HCT116 (cell line): ENCODE results near the gene SSUH2.

ENCODE experiments used
- CTCF ChIP-seq, 3 experiments: fragments of 200-600 bp in 1 of 3; sonication (generic) in 1 of 3; IDR thresholded peaks in 2 of 3; conservative IDR thresholded peaks in 1 of 3; 2 replicates each; pipeline ENCODE4 v1.5.1; 2012 to 2017; ENCODE audit warnings: low read depth in 2 of 3, low read length in 2 of 3, antibody characterized with exemption in 1 of 3, borderline replicate concordance in 1 of 3, control low read depth in 1 of 3, mild to moderate bottlenecking in 1 of 3, mixed read lengths in 1 of 3, mixed run types in 1 of 3, moderate library complexity in 1 of 3; ENCODE audit not compliant: insufficient read depth in 1 of 3
- EZH2 ChIP-seq: fragments of 200-600 bp; sonication (generic); IDR thresholded peaks from 2 replicates; pipeline ENCODE4 v1.6.1; 2017; ENCODE audit warnings: antibody characterized with exemption, mixed run types
- POLR2A ChIP-seq: IDR thresholded peaks from 2 replicates; pipeline ENCODE4 v1.7.0; 2011; ENCODE audit warnings: borderline replicate concordance; ENCODE audit not compliant: insufficient read depth, insufficient read length; ENCODE audit errors: extremely low read depth
- POLR2AphosphoS5 ChIP-seq: IDR thresholded peaks from 2 replicates; pipeline ENCODE4 v1.6.1; 2011; ENCODE audit warnings: mild to moderate bottlenecking, low read depth, low read length, moderate library complexity
- REST ChIP-seq: IDR thresholded peaks from 2 replicates; pipeline ENCODE4 v1.6.1; 2012; ENCODE audit warnings: low read depth
- SP1 ChIP-seq: IDR thresholded peaks from 2 replicates; pipeline ENCODE4 v1.6.1; 2012; ENCODE audit warnings: low read depth
- YY1 ChIP-seq: IDR thresholded peaks from 2 replicates; pipeline ENCODE4 v1.6.1; 2011; ENCODE audit warnings: low read length, low read depth, moderate library complexity, mild to moderate bottlenecking; ENCODE audit not compliant: insufficient replicate concordance; ENCODE audit errors: extremely low read depth

- TF ChIP-seq SP1 (no peak), CTCF (IDR thresholded peaks at IDR 0.05 in 2 of 3, conservative IDR thresholded peaks at IDR 0.05 in 1 of 3; ENCODE audit: borderline replicate concordance in 1 of 3, insufficient read depth in 1 of 3, low read depth in 2 of 3, low read length in 2 of 3) (no peak), POLR2AphosphoS5 (no peak), POLR2A (no peak), YY1 (no peak), EZH2 (no peak), REST (no peak)
These were observed 10.8 kb upstream of the SSUH2 start for GRCh38 chr3:8655387-8655835.
